Measurements from ENCODE around the gene TMEM33.

GRCh38 chr4:41977709-41978108 is 42.5 kb downstream of the TMEM33 start:
- TF ChIP-seq CTCF (IDR thresholded peaks at IDR 0.05): no peak
- TF ChIP-seq POLR2A (IDR thresholded peaks at IDR 0.05): no peak
